GM21515 (cell line): ENCODE results near the gene CCDC85C.

Experiments used
- ATAC-seq: cut with Tn5 transposase; IDR thresholded peaks from one replicate; pipeline ENCODE4 v1.9.1; 2021; ENCODE audit not compliant: unreplicated experiment

The CCDC85C gene

GRCh38 chr14:99560922-99561683 lies 42.9 kb downstream of the CCDC85C start:
- ATAC-seq, result no peak

- ATAC-seq, result no peak
Observed at GRCh38 chr14:99560403-99560802, 43.6 kb downstream of the CCDC85C start.

GRCh38 chr14:99559286-99559990 lies 44.6 kb downstream of the CCDC85C start:
- no peak for ATAC-seq

- ATAC-seq, result no peak
Observed at GRCh38 chr14:99556134-99556791, 47.7 kb downstream of the CCDC85C start.

- ATAC-seq, result no peak
Observed at GRCh38 chr14:99554757-99555531, 49.1 kb downstream of the CCDC85C start.

- no peak for ATAC-seq
Observed at GRCh38 chr14:99554184-99554583, 49.8 kb downstream of the CCDC85C start.

GRCh38 chr14:99552572-99553216 lies 51.3 kb downstream of the CCDC85C start:
- ATAC-seq, result no peak

DNA sequence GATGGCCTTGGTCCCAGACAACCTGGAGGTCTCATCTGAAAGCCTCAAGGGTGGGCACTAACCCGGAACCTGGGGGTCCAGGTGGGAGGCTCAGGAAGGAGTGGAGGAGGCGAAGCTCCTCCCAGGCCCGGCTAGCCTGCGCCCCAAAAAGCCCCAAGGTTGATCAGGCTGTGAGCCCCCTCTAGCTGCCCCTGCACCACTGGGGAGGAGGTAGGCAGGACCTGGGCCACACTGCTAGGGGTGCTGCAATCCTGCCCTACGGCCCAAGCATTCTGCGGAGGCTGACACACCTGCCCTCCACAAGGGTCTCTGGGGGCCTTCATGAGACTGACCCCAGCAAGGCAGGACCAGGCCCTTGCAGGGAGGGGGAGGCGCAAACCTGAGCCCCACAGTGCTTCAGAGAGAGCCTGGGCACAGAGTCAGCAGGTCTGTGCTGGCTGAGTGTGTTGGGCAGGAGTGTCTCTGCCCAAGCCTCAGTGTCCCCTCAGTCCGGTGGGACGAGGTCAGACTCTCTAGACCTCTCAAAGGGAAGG lies 51.9 kb downstream of the CCDC85C start:
- no peak for ATAC-seq

DNA sequence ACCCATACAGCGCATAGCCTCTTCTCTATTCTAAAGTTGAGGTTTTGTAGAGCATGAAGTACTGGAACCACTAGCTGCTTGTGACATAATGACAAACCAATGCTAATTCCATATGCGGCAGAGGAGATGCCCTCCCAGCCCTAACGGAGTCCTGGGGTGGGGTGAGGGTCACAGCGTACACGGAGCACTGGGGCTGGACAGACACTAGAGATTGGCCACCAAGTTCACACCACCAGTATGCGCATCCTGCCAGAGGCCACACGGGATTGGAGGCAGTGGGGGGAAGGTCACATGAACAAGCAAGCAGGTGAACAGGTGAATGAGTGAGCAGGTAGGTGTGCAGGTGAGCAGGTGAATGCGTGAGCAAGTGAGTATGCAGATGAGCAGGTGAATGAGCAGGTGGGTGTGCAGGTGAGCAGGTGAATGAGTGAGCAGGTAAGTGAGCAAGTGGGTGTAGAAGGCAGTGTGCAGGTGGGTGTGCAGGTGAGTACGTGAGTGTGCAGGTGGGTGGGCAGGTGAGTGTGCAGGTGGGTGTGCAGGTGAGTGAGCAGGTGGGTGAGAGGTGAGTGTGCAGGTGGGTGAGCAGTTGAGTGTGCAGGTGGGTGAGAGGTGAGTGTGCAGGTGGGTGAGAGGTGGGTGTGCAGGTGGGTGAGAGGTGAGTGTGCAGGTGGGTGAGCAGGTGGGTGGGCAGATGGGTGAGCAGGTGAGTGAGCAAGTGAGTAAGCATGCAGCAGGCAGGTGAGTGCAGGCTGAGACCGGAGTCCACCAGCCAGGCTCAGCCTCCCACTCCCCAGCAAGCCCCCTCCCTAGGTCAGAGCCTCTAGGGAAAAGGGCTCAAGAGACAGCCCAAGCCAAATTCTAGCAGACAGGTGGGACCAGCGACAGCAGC lies 52.7 kb downstream of the CCDC85C start:
- no peak for ATAC-seq

DNA sequence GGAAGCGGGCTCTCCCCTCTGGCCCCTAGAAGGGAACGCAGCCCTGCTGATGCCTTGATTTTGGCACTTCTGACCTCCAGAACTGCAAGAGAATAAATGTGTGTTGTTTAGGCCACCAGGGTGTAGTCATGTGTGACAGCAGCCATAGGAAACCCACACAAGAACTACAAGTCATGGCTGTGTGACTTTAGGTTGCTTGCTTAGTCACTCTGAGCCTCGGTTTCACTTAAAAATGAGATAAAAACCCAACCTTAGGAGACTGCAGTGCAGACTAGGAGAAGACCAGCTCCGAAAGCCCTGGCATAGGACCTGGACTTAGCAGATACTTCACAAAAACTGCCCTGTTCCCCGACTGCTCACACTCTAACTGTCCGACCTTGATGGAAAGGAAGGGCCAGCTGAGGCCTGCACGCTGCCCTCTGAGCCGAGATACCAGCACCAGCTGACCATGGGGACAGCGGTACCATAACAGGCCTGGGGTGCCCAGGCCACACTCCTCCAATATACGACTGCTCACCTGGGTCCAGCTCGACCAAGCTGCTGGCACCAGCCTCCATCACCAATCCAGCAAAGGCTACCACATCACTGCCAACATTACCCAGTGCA lies 53.5 kb downstream of the CCDC85C start:
- no peak for ATAC-seq

DNA sequence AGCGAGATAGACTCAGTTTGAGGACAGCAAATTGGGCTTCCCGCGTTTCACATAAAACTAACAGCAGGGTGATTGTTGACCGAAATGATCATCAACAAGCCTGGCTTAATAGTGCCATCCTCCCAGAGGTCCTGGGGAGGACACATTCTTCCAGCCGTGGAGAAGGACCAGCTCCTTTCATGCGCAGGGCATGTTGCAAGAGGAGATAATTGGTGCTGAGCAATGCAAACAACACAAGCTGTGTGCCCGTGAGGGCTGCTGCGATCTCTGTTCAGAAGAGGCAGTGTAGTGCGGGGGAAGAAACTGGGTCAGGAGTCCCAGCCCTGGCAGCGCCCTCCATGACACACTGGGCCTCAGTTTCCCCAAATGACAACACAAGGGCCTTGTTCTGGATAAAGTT lies 54.3 kb downstream of the CCDC85C start:
- ATAC-seq, result no peak

DNA sequence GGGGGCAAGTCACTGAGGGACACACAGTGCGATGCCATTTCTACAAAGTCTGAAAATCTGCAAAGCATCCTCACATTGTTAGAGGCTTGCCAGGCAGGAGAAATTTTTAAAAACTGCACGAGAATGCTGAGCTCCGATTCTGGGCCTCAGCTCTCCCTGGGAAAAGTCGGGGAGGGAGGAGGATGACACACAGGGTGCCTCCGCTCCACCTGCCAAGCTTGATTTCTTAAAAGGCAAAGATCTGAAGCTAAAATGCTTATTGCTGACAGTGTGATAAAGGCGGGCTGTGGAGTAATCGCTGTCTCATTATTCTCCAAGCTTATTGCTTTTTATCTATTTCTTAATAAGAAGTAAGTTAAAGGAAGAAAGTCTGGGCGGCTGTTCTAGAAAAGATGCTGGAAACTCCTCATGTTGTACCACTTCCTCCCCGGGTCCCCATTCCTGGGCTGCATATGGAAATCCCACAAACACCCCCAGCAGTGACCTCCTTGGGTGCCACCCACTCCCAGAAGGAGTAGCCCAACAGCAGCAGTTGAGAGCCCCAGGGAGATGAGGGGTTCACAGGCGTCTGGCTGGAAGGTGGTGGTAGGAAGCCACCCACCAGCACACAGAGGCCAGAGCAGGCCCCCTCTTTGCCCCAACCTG lies 55.0 kb downstream of the CCDC85C start:
- ATAC-seq, result no peak

DNA sequence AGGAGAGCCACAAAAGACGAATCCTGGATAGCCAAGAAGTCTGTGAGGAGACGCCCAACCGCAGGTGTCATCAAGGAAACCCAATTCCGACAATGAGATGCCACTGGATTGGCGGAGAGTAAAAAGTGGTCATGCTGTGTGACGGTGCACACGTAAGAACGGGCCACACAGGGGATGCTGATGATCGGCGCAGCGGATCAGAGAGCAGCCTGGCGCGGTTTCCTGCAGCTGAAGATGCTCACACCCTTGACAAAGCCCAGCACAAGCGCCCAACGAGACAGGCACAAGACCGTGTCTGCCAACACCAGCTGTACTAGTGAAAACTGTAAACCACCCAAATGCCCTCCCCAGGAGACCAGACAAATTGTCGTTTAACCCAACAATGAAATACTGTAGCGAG lies 55.8 kb downstream of the CCDC85C start:
- no peak for ATAC-seq

GRCh38 chr14:99546234-99546879 lies 57.6 kb downstream of the CCDC85C start:
- ATAC-seq, result no peak

DNA sequence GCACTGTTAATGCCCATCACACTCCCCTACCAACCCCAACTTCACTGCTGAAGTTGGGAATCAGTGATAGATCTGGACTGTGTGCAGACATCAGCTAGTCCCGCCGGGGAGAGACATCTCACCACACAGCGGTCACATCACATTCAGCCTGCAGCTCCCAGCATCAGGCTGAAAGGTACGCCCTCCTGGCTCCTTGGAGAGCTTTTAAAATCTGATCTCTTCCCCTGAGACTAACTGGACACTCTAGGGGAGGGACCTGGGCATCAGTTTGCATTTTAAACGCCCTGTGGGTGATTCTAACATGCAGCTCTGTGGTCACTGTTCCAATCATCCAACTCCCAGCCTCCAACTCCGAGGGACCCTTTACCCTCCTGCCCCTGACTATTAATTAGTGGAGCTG lies 58.4 kb downstream of the CCDC85C start:
- ATAC-seq, result no peak

- ATAC-seq, result no peak
Observed at GRCh38 chr14:99544991-99545390, 59.0 kb downstream of the CCDC85C start.

GRCh38 chr14:99543985-99544384 lies 60.0 kb downstream of the CCDC85C start:
- no peak for ATAC-seq

DNA sequence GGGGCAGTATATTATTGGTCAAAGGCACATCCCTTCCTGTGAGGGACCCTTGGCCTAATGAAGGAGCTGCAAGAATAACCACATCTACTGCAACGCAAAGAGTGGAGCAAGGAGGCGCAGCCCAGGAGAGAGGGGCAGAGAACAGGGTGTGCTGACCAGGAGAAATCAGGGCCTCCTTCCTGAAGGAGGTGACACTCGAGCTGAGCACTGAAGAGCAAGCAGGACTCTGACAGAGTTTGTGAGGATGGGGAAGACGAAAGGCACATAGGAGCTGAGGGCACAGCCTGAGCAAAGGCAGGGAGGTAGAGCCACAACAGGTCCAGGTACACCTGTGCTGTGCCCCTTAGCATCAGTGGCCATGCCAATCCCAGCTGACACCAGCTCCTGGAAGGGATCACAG lies 60.6 kb downstream of the CCDC85C start:
- no peak for ATAC-seq
